NOMO-1 treated with DMSO at 0.1 percent for 48 hours (cell line): ENCODE results near the gene TGFBR2.
A peak's percentile ranks its signal among the peaks of the same experiment; 100 is the strongest.
"Not testable (repeated sequence)": the region's sequence is repeated elsewhere in the genome, so short reads cannot be mapped to it uniquely, and the experiment has no call there.

Experiments used
- DNase-seq: peaks from one replicate; lab custom pipeline; 2025; ENCODE audit not compliant: unreplicated experiment; lab: John Stamatoyannopoulos, UW

The TGFBR2 gene

GRCh38 chr3:30617653-30618052, 11.3 kb downstream of the TGFBR2 start:
- no peak for DNase-seq

- peak; percentile 88 for DNase-seq
Measured at GRCh38 chr3:30618526-30618925, 12.1 kb downstream of the TGFBR2 start.

DNA sequence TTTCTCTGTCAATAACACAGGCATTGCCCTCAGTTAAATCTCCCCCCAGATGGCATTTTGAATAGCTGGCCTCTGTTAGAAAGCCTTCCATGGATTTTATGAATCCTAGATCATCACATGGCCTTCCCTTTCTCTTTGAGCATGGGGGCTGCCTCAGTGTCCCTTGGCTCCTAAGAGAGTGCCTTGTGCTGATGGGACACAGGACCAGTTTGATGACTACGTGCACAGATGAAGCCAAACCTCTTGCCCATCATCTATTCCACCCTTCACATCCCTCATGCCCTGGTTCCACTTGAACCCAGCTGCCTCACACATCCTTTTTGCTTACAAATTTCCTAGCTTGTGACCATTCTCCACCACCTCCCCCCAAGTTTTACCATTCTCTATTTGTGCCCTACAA, 12.9 kb downstream of the TGFBR2 start:
- no peak for DNase-seq

GRCh38 chr3:30620402-30621360, 14.3 kb downstream of the TGFBR2 start:
- DNase-seq = no peak

- no peak for DNase-seq
Measured at GRCh38 chr3:30621576-30621975, 15.2 kb downstream of the TGFBR2 start.

DNA sequence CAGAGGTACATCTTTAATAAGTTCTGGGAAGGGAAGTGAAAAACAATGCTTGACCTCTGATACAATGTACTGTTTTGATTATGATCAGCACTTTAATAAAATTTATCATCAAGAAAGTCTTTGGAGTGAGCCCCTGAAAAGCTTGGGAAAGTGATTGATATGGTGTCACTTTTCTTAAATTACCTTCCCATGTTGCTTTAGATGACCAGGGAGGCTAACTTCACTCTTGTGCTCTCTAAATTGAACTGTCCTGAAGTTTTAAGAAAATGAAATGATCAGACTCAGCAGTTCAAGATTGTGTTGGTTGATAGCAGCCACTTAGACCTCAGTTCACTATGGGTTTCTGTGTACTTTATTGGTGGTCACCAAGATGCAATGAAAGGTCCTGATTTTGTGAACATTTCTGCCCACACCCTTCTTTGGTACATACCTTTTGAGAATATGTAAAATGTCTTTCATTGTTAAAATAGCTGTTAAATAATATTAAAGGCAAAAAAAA, 15.7 kb downstream of the TGFBR2 start:
- no peak for DNase-seq

DNA sequence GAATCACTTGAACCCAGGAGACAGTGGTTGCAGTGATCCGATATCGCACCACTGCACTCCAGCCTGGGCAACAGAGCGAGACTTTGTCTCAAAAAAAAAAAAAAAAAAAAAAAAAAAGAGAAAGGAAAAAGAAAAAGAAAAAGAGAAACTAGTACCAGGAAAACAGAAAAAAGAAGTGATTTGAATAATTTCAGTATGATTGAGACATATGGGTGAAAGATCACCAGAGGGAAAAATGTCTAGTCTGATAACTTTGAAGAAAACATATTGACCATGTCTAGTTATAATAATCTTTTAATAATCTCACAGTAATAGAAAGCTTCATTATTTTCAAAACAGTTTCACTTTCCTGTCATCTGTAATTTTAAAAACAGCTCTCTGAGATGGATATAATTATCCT, 16.4 kb downstream of the TGFBR2 start:
- no peak for DNase-seq

DNA sequence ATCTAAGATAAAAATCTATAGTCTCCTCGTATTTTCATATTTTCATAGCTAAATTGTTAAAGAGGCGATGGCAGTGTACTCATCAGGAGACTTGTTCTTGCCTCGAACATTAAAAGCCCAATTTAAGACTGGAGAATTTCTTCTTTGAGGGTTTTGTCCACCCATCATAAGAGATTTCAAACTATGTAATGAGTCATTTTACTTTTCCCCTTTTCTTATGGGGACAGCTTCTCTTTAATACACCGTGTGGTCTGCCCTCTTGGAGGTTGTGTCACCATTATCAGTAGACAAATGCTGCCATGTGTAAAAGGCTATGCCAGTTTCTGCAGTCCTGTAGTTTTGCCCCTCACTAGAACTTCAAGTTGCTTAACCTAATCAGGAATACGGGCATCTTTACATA, 16.9 kb downstream of the TGFBR2 start:
- DNase-seq = no peak

- DNase-seq = not testable (repeated sequence)
Measured at GRCh38 chr3:30624480-30624879, 18.1 kb downstream of the TGFBR2 start.

GRCh38 chr3:30625541-30626438, 19.4 kb downstream of the TGFBR2 start:
- DNase-seq = no peak

GRCh38 chr3:30626443-30627180, 20.2 kb downstream of the TGFBR2 start:
- DNase-seq = no peak

GRCh38 chr3:30628205-30628900, 22.0 kb downstream of the TGFBR2 start:
- no peak for DNase-seq

DNA sequence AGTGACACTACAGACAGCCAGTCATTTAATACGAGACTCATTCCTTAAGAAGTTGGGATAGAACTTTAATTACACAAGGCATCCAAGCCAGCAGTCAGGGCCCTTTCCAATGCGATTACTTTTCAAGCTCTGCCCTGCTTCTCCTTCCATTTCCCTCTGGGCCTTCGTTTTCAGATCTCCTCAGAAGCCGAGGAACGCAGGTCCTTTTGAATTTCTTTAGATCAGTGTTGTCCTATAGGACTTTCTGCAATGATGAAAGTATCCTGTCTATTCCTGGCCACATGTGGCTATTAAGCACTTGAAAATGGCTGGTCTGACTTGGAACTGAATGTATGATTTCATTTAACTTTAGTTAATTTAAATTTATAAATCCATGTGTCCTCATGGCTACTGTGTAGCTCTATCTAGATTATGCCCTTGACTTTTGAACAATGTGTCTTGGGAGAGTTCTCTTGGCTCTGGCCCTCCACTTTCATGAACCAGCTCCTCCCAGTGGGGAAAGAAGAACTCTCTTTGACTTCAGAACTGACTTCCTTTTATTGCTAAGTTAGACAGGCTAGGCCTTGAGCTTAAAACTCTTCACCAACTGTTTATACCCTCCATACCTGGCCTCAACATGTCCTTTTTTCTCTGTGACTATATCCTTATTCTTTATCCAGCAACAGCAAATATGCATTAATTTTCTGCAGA, 22.6 kb downstream of the TGFBR2 start:
- peak; percentile 73 for DNase-seq

GRCh38 chr3:30629746-30630145, 23.3 kb downstream of the TGFBR2 start:
- no peak for DNase-seq

GRCh38 chr3:30630238-30631030, 24.0 kb downstream of the TGFBR2 start:
- no peak for DNase-seq

DNA sequence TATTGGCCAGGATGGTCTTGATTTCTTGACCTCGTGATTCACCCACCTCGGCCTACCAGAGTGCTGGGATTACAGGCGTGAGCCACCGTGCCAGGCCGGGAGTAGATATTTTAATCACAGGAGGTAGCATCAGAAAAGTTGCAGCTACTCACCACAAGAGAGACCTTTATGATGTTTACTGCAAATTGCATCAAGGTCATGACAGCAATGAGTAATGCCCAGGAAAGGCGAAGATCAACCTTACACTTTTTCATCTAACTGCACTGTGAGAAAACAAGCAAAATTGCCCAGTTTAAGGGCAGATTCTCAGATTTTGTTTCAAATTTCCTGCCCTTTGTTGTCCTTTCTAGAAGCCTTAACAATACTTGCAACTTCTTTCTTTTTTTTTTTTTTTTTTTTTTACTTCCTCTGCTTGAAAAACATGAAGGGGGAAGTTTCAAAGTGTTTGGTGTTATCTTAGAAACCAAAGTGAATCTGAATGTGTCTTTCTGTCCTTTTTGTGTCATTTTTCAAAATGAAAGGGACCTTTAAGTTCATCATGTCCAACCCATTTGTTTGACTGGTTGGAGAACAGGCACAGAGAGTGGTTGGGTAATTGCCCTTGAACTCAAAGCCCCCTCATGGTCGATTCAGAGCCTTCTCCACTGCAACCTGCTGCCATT, 25.0 kb downstream of the TGFBR2 start:
- peak; percentile 51 for DNase-seq

DNA sequence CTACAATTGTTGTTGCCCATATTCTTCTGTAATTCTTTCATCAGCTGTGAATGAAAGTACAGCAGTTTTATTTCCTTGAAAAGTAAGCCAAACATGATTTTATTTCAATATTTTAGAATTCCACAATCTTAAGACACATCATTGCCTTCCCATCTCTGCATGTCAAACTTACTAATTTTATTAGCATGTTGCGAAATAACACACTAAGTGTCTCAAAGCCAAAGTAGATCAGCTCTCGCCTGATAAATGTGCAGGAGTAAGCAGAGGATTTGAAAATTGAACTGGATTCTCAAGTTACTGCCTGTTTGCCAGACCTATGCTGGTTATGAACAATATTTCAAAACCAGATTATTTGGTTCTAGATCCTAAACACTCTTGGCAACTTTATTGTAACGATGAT, 25.7 kb downstream of the TGFBR2 start:
- no peak for DNase-seq

DNA sequence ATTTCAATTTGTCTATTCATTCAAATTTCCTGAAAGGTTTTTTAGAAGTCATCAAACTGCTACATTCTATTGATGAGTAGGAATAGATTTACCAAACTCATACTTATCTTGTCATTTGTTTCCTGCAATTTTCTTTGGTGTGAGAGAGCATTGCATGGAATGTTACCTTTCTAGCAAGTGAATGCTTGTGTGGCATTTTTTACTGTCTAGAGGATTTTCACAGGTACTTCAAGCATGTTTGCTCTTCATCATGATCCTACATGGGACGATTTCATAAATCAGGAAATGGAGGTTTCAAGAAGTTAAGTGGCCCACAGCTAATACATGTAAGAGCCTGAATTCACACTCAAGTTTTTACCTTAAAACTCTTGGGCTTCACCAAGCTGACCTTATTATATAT, 26.1 kb downstream of the TGFBR2 start:
- no peak for DNase-seq
